Astrocyte (in vitro differentiated cells and primary cell): ENCODE results near the gene ATP10A. TPM values are rescaled to one million over a fixed set of nuclear protein-coding genes. Genes with fewer than 3 reads are reported as not detected.

Experiments
- DNase-seq: peaks from one replicate; pipeline ENCODE4 v3.0.0-alpha.2; 2010; ENCODE audit warnings: low read depth
- FAIRE-seq: peaks from 2 replicates; lab custom pipeline; 2011; peaks lifted over from hg19 to GRCh38; lab: Jason Lieb, UNC
- H2AFZ ChIP-seq: 2 replicates; pipeline ENCODE4 v1.6.0; 2012; ENCODE audit warnings: low read depth, low read length, inconsistent platforms
- H3K27ac ChIP-seq: 2 replicates; pipeline ENCODE4 v1.5.1; 2011; ENCODE audit warnings: low read depth, low read length, inconsistent platforms
- H3K27me3 ChIP-seq: 2 replicates; pipeline ENCODE4 v1.6.0; 2011; ENCODE audit warnings: low read length, inconsistent platforms; ENCODE audit not compliant: insufficient read depth
- H3K36me3 ChIP-seq: 2 replicates; pipeline ENCODE4 v1.5.1; 2011; ENCODE audit warnings: low read length, inconsistent platforms; ENCODE audit not compliant: insufficient read depth
- H3K4me1 ChIP-seq: 2 replicates; pipeline ENCODE4 v1.5.1; 2011; ENCODE audit warnings: low read length, inconsistent platforms; ENCODE audit not compliant: insufficient read depth
- H3K4me2 ChIP-seq: 2 replicates; pipeline ENCODE4 v1.6.0; 2012; ENCODE audit warnings: low read length, inconsistent platforms
- H3K4me3 ChIP-seq: 2 replicates; pipeline ENCODE4 v1.5.1; 2011; ENCODE audit warnings: low read depth, mild to moderate bottlenecking, low read length, inconsistent platforms; ENCODE audit not compliant: insufficient read depth
- H3K79me2 ChIP-seq: 2 replicates; pipeline ENCODE4 v1.6.0; 2012; ENCODE audit warnings: mild to moderate bottlenecking, low read length, inconsistent platforms; ENCODE audit not compliant: insufficient read depth
- H3K9ac ChIP-seq: 2 replicates; pipeline ENCODE4 v1.6.0; 2012; ENCODE audit warnings: mild to moderate bottlenecking, low read length, inconsistent platforms
- H3K9me3 ChIP-seq: 2 replicates; pipeline ENCODE4 v1.5.1; 2012; ENCODE audit warnings: low read depth, mild to moderate bottlenecking, low read length, inconsistent platforms; ENCODE audit not compliant: insufficient read depth
- H4K20me1 ChIP-seq: 2 replicates; pipeline ENCODE4 v1.6.0; 2012; ENCODE audit warnings: low read length, inconsistent platforms; ENCODE audit not compliant: insufficient read depth
- H3K27ac Mint-ChIP-seq: one replicate; pipeline ENCODE4 v1.8.0; 2021; ENCODE audit warnings: mild to moderate bottlenecking, mixed read lengths; ENCODE audit not compliant: unreplicated experiment
- H3K27me3 Mint-ChIP-seq: one replicate; pipeline ENCODE4 v1.8.0; 2021; ENCODE audit warnings: low read depth, mixed read lengths; ENCODE audit not compliant: unreplicated experiment
- H3K36me3 Mint-ChIP-seq: one replicate; pipeline ENCODE4 v1.8.0; 2021; ENCODE audit warnings: low read depth, mixed read lengths; ENCODE audit not compliant: unreplicated experiment
- H3K4me1 Mint-ChIP-seq: one replicate; pipeline ENCODE4 v1.8.0; 2021; ENCODE audit warnings: low read depth, mixed read lengths; ENCODE audit not compliant: unreplicated experiment
- H3K4me3 Mint-ChIP-seq: one replicate; pipeline ENCODE4 v1.8.0; 2021; ENCODE audit warnings: mild to moderate bottlenecking, moderate library complexity, mixed read lengths; ENCODE audit not compliant: unreplicated experiment
- H3K9me3 Mint-ChIP-seq: one replicate; pipeline ENCODE4 v1.8.0; 2021; ENCODE audit warnings: mild to moderate bottlenecking, mixed read lengths; ENCODE audit not compliant: unreplicated experiment
- EZH2 ChIP-seq: IDR thresholded peaks from 2 replicates; pipeline ENCODE4 v1.6.1; 2012; ENCODE audit warnings: mild to moderate bottlenecking, low read length, inconsistent platforms; ENCODE audit not compliant: insufficient read depth
- total RNA-seq: library from RNA; stranded (reverse); gene quantifications from 2 replicates; pipeline ENCODE4 v1.2.1, GENCODE V29; 2021
- TF ChIP-seq, protein P1 (sequence below): IDR thresholded peaks from 2 replicates; pipeline ENCODE4 v1.5.1; 2011; ENCODE audit warnings: low read depth, mild to moderate bottlenecking, inconsistent platforms, low read length, moderate library complexity; ENCODE audit not compliant: insufficient read depth

ATP10A gene
- total RNA-seq, 1 donor from 2014 or later: 21.1 TPM

DNA sequence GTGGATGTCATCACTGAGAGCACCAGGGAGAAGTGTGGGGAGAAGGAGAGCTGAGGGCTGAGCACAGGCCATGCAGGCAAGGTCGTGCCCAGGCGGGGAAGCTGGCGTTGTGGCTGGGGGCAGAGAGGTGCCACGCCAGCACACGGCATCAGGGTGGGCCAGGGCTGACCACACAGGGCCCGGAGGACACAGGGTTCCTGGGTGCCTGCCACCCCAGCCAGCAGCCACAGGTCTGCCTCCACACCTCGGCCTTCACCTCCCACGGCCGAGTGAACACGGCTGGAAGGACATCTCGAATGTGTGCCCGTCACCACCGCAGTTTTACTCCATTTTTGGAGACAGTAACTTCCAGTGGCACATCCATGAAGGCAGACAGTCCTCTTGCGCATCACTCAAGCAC, 77.1 kb downstream of the ATP10A start:
- no peak overlapping the region for H3K4me3 ChIP-seq
- no peak for DNase-seq
- Mint-ChIP-seq H3K36me3 (peaks cover 4% of the 10 kb centered on the region), H3K4me1 (peaks cover 52% of the 10 kb centered on the region), H3K27me3 (no peaks in the 10 kb centered on the region), H3K4me3 (no peak overlapping the region), H3K27ac (peak overlapping the region; percentile 87), H3K9me3 (no peaks in the 10 kb centered on the region)
- no peak for FAIRE-seq
- H3K9me3 ChIP-seq: no peaks in the 10 kb centered on the region
- peak overlapping the region; percentile 93 for H3K27ac ChIP-seq
- H3K9ac ChIP-seq: peak overlapping the region; percentile 74
- H3K4me1 ChIP-seq: peaks cover 37% of the 10 kb centered on the region
- no peaks in the 10 kb centered on the region for H4K20me1 ChIP-seq
- no peak for TF ChIP-seq EZH2
- TF ChIP-seq, protein P1, sequence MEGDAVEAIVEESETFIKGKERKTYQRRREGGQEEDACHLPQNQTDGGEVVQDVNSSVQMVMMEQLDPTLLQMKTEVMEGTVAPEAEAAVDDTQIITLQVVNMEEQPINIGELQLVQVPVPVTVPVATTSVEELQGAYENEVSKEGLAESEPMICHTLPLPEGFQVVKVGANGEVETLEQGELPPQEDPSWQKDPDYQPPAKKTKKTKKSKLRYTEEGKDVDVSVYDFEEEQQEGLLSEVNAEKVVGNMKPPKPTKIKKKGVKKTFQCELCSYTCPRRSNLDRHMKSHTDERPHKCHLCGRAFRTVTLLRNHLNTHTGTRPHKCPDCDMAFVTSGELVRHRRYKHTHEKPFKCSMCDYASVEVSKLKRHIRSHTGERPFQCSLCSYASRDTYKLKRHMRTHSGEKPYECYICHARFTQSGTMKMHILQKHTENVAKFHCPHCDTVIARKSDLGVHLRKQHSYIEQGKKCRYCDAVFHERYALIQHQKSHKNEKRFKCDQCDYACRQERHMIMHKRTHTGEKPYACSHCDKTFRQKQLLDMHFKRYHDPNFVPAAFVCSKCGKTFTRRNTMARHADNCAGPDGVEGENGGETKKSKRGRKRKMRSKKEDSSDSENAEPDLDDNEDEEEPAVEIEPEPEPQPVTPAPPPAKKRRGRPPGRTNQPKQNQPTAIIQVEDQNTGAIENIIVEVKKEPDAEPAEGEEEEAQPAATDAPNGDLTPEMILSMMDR: no peak
- no peaks in the 10 kb centered on the region for H3K36me3 ChIP-seq
- peaks cover 24% of the 10 kb centered on the region for H3K79me2 ChIP-seq
- no peaks in the 10 kb centered on the region for H3K27me3 ChIP-seq
- H3K4me2 ChIP-seq: peak overlapping the region; percentile 48
- H2AFZ ChIP-seq: no peak overlapping the region

DNA sequence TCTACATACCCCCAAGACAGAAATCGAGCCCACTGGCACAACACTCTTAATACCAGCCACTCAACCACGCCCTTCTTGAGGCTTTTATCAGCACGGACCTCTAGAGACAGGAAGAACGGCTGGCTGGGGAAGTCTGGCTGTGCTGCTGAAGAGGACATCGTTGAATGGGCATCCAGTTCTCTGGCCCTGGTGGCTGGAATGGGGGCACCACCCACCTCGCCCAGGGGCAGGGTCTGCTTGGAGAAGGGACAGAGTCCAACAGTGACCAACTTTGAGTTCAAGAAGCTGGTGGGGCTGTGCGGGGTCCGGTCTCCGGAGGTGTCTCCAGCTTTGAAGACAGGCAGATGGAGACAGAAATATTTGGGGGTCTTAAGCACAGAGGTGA, 77.5 kb downstream of the ATP10A start:
- Mint-ChIP-seq H3K4me3 (no peak overlapping the region), H3K9me3 (no peaks in the 10 kb centered on the region), H3K27me3 (no peaks in the 10 kb centered on the region), H3K27ac (peak overlapping the region; percentile 87), H3K4me1 (peaks cover 51% of the 10 kb centered on the region), H3K36me3 (peaks cover 4% of the 10 kb centered on the region)
- TF ChIP-seq EZH2: no peak
- TF ChIP-seq, protein P1: no peak
- DNase-seq: no peak
- H3K4me3 ChIP-seq: no peak overlapping the region
- peaks cover 24% of the 10 kb centered on the region for H3K79me2 ChIP-seq
- H3K36me3 ChIP-seq: no peaks in the 10 kb centered on the region
- peaks cover 33% of the 10 kb centered on the region for H3K4me1 ChIP-seq
- H4K20me1 ChIP-seq: no peaks in the 10 kb centered on the region
- peak overlapping the region; percentile 48 for H3K4me2 ChIP-seq
- H3K27ac ChIP-seq: peak overlapping the region; percentile 93
- peak overlapping the region; percentile 9 for H2AFZ ChIP-seq
- no peaks in the 10 kb centered on the region for H3K27me3 ChIP-seq
- peak overlapping the region; percentile 74 for H3K9ac ChIP-seq
- no peaks in the 10 kb centered on the region for H3K9me3 ChIP-seq
- no peak for FAIRE-seq

DNA sequence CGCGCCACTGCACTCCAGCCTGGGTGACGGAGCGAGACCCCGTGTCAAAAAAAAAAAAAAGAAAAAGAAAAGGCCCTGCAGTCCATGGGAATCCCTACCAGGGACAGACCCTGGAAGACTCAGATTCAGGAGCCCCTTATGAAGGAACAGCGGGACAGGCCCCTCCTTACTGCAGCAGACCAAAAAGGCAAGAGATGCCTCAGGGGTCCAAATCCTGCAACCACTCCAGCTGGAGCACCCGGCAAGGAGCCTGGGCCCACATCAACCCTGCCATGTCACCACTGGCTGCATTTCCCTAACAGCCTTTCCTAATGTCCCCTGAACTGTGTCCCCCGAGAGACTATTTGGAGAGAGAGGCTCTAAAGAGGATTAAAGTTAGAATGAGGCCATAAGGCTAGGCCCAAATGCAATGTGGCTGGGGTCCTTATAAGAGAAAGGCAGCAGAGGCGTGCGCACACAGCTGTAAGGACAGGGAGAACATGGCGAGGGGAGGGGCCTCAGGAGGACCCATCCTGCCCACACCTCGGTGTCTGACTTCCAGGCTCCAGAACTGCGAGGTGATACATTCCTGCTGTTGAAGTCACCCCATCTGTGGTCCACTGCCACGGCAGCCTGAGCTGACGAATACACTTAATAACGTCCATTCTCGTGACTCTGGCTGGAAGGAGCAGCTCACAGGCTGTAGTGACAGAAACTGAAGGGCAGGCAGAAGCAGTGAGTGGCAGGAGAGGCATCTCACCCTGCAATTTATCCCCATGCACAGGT, 78.1 kb downstream of the ATP10A start:
- Histone ChIP-seq H3K36me3 (no peaks in the 10 kb centered on the region), H3K4me1 (peaks cover 28% of the 10 kb centered on the region), H3K27me3 (no peaks in the 10 kb centered on the region), H3K4me2 (peak overlapping the region; percentile 48), H3K9ac (peak overlapping the region; percentile 74), H3K4me3 (no peak overlapping the region), H3K27ac (peak overlapping the region; percentile 93), H2AFZ (peak overlapping the region; percentile 9), H3K9me3 (no peaks in the 10 kb centered on the region), H3K79me2 (peaks cover 24% of the 10 kb centered on the region), H4K20me1 (no peaks in the 10 kb centered on the region)
- peaks cover 4% of the 10 kb centered on the region for H3K36me3 Mint-ChIP-seq
- TF ChIP-seq, protein P1: no peak
- no peak for TF ChIP-seq EZH2
- peak overlapping the region; percentile 87 for H3K27ac Mint-ChIP-seq
- H3K4me3 Mint-ChIP-seq: no peak overlapping the region
- no peaks in the 10 kb centered on the region for H3K9me3 Mint-ChIP-seq
- H3K27me3 Mint-ChIP-seq: no peaks in the 10 kb centered on the region
- H3K4me1 Mint-ChIP-seq: peaks cover 46% of the 10 kb centered on the region
- DNase-seq (peak; percentile 87), FAIRE-seq (peak; percentile 49)
